Anterior cingulate cortex (tissue), 58 donors: Measurements from ENCODE around the gene GYS1.

ENCODE experiments used
- DNase-seq, 58 donors: peaks; one replicate each; lab custom pipeline; 2025; lab: John Stamatoyannopoulos, UW

Gene GYS1

GRCh38 chr19:48965806-48966540 is 27.1 kb downstream of the GYS1 start:
- DNase-seq: peak; percentile 43 to 90 (median 78)

GRCh38 chr19:48965040-48965805 is 27.9 kb downstream of the GYS1 start, which contains the start of gene FTL:
Gene FTL (plus strand): TSS chr19:48965309. CDS start chr19:48965508, 199 bp downstream.
- peak; percentile 61 to 99 (median 97) for DNase-seq

- DNase-seq: peak in 10 of 58 donors; percentile 16 to 59 (median 43)
Observed at GRCh38 chr19:48964205-48965039, 28.7 kb downstream of the GYS1 start.

- peak in 54 of 58 donors; percentile 12 to 91 (median 50) for DNase-seq
Observed at GRCh38 chr19:48963371-48964204, 29.5 kb downstream of the GYS1 start.

GRCh38 chr19:48962849-48963165 is 30.3 kb downstream of the GYS1 start:
- DNase-seq: no peak

- peak in 9 of 58 donors; percentile 3 to 48 (median 19) for DNase-seq
Observed at GRCh38 chr19:48962029-48962848, 30.9 kb downstream of the GYS1 start.

GRCh38 chr19:48961673-48962028 is 31.5 kb downstream of the GYS1 start:
- no peak for DNase-seq

- peak in 1 of 58 donors; percentile 14 for DNase-seq
Observed at GRCh38 chr19:48961051-48961649, 32.0 kb downstream of the GYS1 start.

GRCh38 chr19:48959341-48960239 is 33.5 kb downstream of the GYS1 start:
- no peak for DNase-seq

- DNase-seq: no peak
Observed at GRCh38 chr19:48958006-48958405, 35.1 kb downstream of the GYS1 start.

- DNase-seq: no peak
Observed at GRCh38 chr19:48955308-48955958, 37.7 kb downstream of the GYS1 start.

GRCh38 chr19:48954595-48955307 is 38.4 kb downstream of the GYS1 start, which contains the start of gene BAX:
Gene BAX (plus strand): TSS chr19:48954875. CDS start chr19:48954929, 54 bp downstream.
- peak; percentile 59 to 97 (median 92) for DNase-seq

GRCh38 chr19:48953990-48954594 is 39.0 kb downstream of the GYS1 start:
- DNase-seq: peak in 1 of 58 donors; percentile 65

GRCh38 chr19:48953141-48953540 is 40.0 kb downstream of the GYS1 start:
- no peak for DNase-seq

- DNase-seq: no peak
Observed at GRCh38 chr19:48950830-48951519, 42.1 kb downstream of the GYS1 start.
